GM23248 (cell line): ENCODE data around the gene NUP214.
"Not testable (repeated sequence)": the region's sequence is repeated elsewhere in the genome, so short reads cannot be mapped to it uniquely, and the experiment has no call there.

Experiments used
- EZH2 ChIP-seq: fragments of 200-600 bp; sonication (generic); IDR thresholded peaks from 2 replicates; pipeline ENCODE4 v1.6.1; 2018; ENCODE audit warnings: antibody characterized with exemption, mild to moderate bottlenecking; ENCODE audit not compliant: insufficient read depth, poor library complexity, severe bottlenecking
- EZH2phosphoT487 ChIP-seq: fragments of 200-600 bp; sonication (generic); IDR thresholded peaks from 2 replicates; pipeline ENCODE4 v1.6.1; 2018; ENCODE audit warnings: antibody characterized with exemption, moderate library complexity, mild to moderate bottlenecking, low read depth; ENCODE audit not compliant: insufficient read depth

DNA sequence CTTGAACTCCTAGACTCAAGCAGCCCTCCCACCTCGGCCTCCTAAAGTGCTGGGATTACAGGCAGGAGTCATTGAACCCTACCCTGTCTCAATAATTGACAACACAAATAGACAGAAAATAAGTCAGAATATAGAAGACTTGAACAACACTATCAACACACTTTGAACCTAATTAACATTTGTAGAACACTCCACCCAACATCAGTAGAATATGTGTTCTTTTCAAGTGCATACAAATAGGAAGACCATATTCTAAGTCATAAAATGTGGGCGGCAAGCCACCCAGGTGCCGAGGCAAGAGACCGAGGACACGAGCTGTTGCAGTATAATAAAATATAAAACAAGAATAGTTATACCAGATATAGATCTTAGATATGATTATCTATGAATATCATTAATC is 118.9 kb downstream of the NUP214 start:
- not testable (repeated sequence) for TF ChIP-seq EZH2phosphoT487, EZH2
